Uterus (tissue), 4 donors: Measurements from ENCODE around the gene TRABD2B. TPM values are rescaled to one million over a fixed set of nuclear protein-coding genes. Genes with fewer than 3 reads are reported as not detected.

Experiments
- DNase-seq, 2 donors: peaks; one replicate each; pipeline ENCODE4 v3.0.0-alpha.2; 2019 to 2020
- H3K27ac ChIP-seq, 2 donors: fragments of 200-600 bp; sonication (generic); 1 replicate in 1 of 2; 2 replicates in 1 of 2; pipeline ENCODE4 v1.5.1; 2016 to 2018
- H3K27me3 ChIP-seq, 2 donors: fragments of 200-600 bp; sonication (generic); one replicate each; pipeline ENCODE4 v1.5.1; 2018 to 2019; ENCODE audit warnings: control low read depth in 1 of 2
- H3K36me3 ChIP-seq, 2 donors: fragments of 200-600 bp; sonication (generic); one replicate each; pipeline ENCODE4 v1.5.1; 2019; ENCODE audit warnings: control low read depth in 1 of 2
- H3K4me1 ChIP-seq, 2 donors: fragments of 200-600 bp; sonication (generic); one replicate each; pipeline ENCODE4 v1.5.1; 2018 to 2019; ENCODE audit warnings: control low read depth in 1 of 2
- H3K4me3 ChIP-seq, 2 donors: fragments of 200-600 bp; sonication (generic); 1 replicate in 1 of 2; 2 replicates in 1 of 2; pipeline ENCODE4 v1.5.1; 2018 to 2019; ENCODE audit warnings: mild to moderate bottlenecking in 1 of 2
- H3K9me3 ChIP-seq, 2 donors: fragments of 200-600 bp; sonication (generic); one replicate each; pipeline ENCODE4 v1.5.1; 2019; ENCODE audit warnings: control low read depth in 1 of 2
- POLR2A ChIP-seq, 2 donors: fragments of 450-650 bp; IDR thresholded peaks; one replicate each; pipeline ENCODE4 v1.6.1; 2016; ENCODE audit warnings: antibody characterized with exemption in 2 of 2, mild to moderate bottlenecking in 1 of 2, moderate library complexity in 1 of 2
- intact Hi-C: fragments of 100-400 bp; cut with DNase I; formaldehyde crosslinking; loops from one replicate; pipeline ENCODE4 v1.15.1; 2023; ENCODE audit warnings: low total_unique reads
- total RNA-seq, 4 donors: library from RNA; depleted of rRNA in 3 of 4; stranded (reverse); fragments of >200 nt in 3 of 4; gene quantifications; one replicate each; pipeline versions ENCODE4 v1.1.0 to v1.2.4, GENCODE V29; 2014 to 2023
- TF ChIP-seq, protein P1 (sequence below), 4 experiments: fragments of 200-600 bp in 2 of 4; fragments of 450-650 bp in 2 of 4; sonication (generic) in 2 of 4; IDR thresholded peaks; one replicate each; pipeline ENCODE4 v1.5.1; 2016 to 2019; ENCODE audit warnings: antibody characterized with exemption in 4 of 4, mild to moderate bottlenecking in 2 of 4, moderate library complexity in 1 of 4
- donor health status: DM: yes; HTN: yes; CAD: no.

Gene TRABD2B
- total RNA-seq, 4 donors from 2014 or later = under 0.01 to 1.6 (median 1.0) TPM

DNA sequence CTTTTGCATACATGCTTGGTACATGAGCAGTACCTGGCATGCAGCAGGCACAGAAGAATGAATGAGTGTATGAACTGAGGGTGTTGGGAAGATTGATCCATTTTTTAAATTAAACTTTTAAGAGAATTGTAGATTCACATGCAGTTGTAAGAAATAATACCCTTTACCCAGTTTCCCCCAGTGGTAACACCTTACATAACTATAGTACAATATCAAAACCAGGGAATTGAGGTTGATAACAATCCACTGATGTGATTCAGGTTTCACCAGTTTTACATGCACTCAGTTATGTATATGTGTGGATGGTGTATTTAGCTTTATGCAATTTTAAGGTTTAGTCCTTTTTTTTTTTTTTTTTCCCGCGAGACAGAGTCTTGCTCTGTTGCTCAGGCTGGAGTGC lies 20.5 kb downstream of the TRABD2B start:
- H3K4me3 ChIP-seq = no peak overlapping the region
- H3K9me3 ChIP-seq = no peaks in the 10 kb centered on the region
- no peak for DNase-seq
- intact Hi-C loops = no loop called here
- H3K27me3 ChIP-seq = no peaks in the 10 kb centered on the region
- H3K27ac ChIP-seq = no peak overlapping the region
- TF ChIP-seq, protein P1, sequence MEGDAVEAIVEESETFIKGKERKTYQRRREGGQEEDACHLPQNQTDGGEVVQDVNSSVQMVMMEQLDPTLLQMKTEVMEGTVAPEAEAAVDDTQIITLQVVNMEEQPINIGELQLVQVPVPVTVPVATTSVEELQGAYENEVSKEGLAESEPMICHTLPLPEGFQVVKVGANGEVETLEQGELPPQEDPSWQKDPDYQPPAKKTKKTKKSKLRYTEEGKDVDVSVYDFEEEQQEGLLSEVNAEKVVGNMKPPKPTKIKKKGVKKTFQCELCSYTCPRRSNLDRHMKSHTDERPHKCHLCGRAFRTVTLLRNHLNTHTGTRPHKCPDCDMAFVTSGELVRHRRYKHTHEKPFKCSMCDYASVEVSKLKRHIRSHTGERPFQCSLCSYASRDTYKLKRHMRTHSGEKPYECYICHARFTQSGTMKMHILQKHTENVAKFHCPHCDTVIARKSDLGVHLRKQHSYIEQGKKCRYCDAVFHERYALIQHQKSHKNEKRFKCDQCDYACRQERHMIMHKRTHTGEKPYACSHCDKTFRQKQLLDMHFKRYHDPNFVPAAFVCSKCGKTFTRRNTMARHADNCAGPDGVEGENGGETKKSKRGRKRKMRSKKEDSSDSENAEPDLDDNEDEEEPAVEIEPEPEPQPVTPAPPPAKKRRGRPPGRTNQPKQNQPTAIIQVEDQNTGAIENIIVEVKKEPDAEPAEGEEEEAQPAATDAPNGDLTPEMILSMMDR (IDR thresholded peaks at IDR 0.05) = no peak
- TF ChIP-seq POLR2A (IDR thresholded peaks at IDR 0.05) = no peak
- no peaks in the 10 kb centered on the region for H3K4me1 ChIP-seq
- no peaks in the 10 kb centered on the region for H3K36me3 ChIP-seq

DNA sequence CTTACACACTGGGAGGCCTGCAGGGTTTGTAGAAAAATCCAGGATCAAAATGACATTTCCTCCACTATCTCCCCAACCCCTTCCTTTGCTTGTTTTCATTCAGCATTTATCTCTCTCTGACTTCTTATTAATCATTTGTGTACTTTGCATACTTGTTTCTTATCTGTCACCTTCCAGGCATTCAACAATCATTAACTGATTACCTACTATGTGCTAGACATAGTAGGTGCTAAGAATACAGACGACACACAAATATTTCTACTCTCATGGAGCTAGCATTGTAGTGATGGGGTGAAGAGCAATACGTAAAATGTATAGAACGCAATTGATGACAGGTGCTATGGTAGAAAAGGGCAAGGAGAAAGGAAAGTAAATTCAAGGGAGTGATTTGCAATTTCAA lies 20.9 kb downstream of the TRABD2B start:
- no peak for TF ChIP-seq POLR2A (IDR thresholded peaks at IDR 0.05)
- TF ChIP-seq, protein P1 (IDR thresholded peaks at IDR 0.05) = no peak
- H3K36me3 ChIP-seq = no peaks in the 10 kb centered on the region
- intact Hi-C loops = no loop called here
- DNase-seq = no peak
- no peaks in the 10 kb centered on the region for H3K27me3 ChIP-seq
- no peak overlapping the region for H3K27ac ChIP-seq
- H3K9me3 ChIP-seq = no peaks in the 10 kb centered on the region
- no peaks in the 10 kb centered on the region for H3K4me1 ChIP-seq
- no peak overlapping the region for H3K4me3 ChIP-seq

DNA sequence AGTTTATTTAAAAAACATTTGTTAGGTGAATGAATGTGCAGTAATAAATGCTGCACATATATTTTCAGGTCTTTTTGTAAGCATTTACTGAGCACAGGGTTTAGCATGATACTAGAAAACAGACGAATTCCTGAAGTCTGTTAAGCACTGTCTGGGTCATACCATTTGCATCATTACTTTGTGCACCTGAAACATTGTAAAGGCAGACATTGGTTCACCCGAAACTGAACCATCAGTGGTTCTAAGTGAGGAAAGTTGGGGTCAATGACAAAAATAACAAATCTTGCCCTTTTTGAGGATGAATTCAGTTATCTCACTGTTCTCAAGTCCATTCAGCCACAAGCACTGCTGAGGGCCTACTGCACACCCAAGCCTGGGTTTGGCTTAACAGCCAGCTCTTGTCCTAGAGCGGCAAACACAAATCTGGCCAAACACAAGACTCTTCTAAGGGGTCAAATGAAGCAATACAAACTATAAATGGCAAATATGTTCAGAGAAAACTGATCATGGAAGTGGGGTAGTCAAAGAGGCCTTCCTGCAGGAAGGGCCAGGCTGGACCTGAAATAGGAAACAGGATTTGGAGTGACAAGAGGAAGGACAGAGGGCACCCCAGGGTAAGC lies 21.8 kb downstream of the TRABD2B start:
- no peak for DNase-seq
- H3K27me3 ChIP-seq = no peaks in the 10 kb centered on the region
- no peaks in the 10 kb centered on the region for H3K9me3 ChIP-seq
- TF ChIP-seq POLR2A (IDR thresholded peaks at IDR 0.05) = no peak
- TF ChIP-seq, protein P1 (IDR thresholded peaks at IDR 0.05) = no peak
- no peaks in the 10 kb centered on the region for H3K36me3 ChIP-seq
- H3K27ac ChIP-seq = no peak overlapping the region
- intact Hi-C loops = no loop called here
- no peak overlapping the region for H3K4me3 ChIP-seq
- no peaks in the 10 kb centered on the region for H3K4me1 ChIP-seq

DNA sequence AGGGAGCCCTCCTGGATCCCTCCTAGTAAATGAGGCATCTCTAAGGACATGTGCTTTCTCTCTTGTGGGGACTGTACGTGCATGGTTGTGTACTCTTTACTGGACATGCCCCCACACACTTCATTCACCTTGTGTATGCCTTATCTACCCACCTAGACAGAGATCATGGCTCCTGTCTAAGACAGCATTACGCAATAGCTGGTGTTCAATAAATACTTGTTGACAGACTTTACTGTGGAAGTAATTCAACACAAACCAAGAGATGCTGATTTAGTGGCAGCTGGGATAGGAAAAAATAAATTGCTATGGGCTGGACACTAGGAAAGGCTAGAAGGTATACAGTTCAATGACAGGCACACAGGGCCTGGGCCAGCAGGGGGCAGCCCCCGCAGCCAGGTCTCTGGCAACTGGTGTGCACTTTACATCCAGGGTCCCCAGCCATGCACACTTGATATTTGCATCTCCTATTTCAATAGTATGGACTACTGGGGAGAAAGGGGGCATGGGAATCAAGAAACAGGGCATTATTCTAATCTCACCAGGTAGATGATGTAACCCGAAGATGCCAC lies 24.2 kb downstream of the TRABD2B start:
- Histone ChIP-seq H3K27me3 (no peaks in the 10 kb centered on the region), H3K4me1 (no peaks in the 10 kb centered on the region), H3K9me3 (no peaks in the 10 kb centered on the region), H3K27ac (no peak overlapping the region), H3K4me3 (no peak overlapping the region), H3K36me3 (no peaks in the 10 kb centered on the region)
- TF ChIP-seq POLR2A (IDR thresholded peaks at IDR 0.05) = no peak
- TF ChIP-seq, protein P1 (IDR thresholded peaks at IDR 0.05) = no peak
- intact Hi-C loops = no loop called here
- no peak for DNase-seq

DNA sequence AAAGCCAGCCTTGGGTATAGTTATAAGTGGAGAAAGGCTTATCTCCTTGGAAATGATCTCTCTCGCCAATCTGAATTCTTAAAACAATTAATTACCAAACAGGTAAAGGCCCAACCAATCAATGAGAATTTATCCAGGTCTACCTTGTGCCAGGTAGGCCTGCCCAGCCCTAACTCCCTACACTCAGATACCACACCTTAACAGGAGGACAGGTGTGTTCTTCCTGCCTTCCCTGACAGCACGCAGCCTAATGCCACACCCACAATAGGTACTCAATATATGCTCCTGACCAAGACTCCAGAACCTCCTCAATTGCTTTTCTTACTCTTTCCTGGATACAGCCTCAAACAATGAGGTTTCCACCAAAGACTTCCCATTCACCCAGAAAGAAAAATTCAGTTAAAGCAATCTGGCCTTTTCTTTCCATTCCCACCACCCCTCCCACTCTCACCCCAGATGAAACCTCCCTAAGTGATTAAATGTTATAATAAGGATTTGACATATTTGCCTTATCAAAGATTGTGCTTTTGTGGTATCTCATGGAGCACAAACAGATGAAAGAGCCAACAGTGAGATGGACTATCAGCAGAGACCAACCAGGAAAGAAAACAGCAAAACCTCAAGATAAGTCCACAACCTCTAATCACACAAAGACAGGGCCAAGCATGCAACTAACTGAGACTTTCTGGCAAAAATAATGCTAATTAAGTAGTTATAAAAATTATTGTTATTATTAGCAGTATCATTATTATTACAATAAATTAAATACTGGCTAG lies 25.6 kb downstream of the TRABD2B start:
- intact Hi-C loops = no loop called here
- Histone ChIP-seq H3K27me3 (no peaks in the 10 kb centered on the region), H3K27ac (no peak overlapping the region), H3K36me3 (no peaks in the 10 kb centered on the region), H3K9me3 (no peaks in the 10 kb centered on the region), H3K4me3 (no peak overlapping the region), H3K4me1 (no peaks in the 10 kb centered on the region)
- TF ChIP-seq, protein P1 (IDR thresholded peaks at IDR 0.05) = no peak
- TF ChIP-seq POLR2A (IDR thresholded peaks at IDR 0.05) = no peak
- no peak for DNase-seq
